GM03348 (cell line): ENCODE measurements around the gene CACNA1D.

Experiments used
- DNase-seq: peaks from one replicate; pipeline ENCODE4 v3.0.0; 2012; ENCODE audit warnings: low spot score

Gene CACNA1D

GRCh38 chr3:53750253-53751210, 256.1 kb downstream of the CACNA1D start:
- DNase-seq, result no peak

DNA sequence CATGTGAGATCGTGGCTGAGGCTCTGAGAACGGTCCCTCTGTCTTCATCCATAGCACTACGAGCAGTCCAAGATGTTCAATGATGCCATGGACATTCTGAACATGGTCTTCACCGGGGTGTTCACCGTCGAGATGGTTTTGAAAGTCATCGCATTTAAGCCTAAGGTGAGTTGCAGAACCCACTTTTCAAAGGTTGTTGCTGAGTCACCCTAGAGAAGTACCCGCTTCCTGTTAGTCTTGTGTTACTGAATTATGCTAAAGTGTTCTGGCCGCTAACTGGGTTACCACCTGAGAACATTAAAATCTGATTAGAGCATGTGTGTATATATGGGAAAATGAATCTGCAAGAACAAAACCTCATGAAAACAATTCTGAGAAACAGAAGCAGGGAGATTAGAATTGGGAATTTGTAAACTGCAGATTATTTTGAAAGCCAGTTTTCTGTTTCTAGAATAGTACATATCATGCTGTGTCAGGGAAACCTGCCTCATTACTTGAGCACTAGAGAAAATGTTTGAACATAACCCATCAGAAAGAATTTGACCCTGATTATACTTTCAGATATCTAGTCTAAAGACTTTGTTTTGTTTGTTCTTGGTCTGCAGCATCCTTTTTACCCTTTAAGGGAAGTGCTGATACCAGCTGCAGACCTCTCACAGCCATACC, 259.2 kb downstream of the CACNA1D start:
- DNase-seq, result no peak

- DNase-seq, result no peak
Measured at GRCh38 chr3:53754325-53754724, 259.9 kb downstream of the CACNA1D start.

GRCh38 chr3:53758846-53759245, 264.4 kb downstream of the CACNA1D start:
- DNase-seq, result no peak

DNA sequence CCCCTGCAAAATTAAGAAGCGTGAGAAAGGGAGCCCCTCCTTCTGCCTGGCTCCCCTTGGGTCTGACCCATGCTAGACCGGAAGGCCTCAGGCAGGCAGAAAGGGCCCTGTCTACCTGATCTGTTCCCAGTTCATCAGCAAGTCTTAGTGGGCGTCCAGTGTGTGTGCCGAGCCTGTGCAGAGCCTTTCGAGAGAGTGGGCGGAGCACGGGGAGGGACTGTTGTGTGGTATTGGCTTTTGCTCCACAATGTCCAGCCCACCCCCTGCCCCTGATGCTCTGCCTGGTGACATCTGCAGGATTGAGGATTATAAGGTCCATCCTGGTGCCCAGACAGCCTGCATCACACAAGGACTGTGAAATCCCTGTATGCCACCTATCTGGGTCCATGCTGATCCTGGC, 268.9 kb downstream of the CACNA1D start:
- no peak for DNase-seq

GRCh38 chr3:53764026-53764775, 269.8 kb downstream of the CACNA1D start:
- DNase-seq, result no peak

GRCh38 chr3:53765753-53766152, 271.3 kb downstream of the CACNA1D start:
- DNase-seq, result no peak

DNA sequence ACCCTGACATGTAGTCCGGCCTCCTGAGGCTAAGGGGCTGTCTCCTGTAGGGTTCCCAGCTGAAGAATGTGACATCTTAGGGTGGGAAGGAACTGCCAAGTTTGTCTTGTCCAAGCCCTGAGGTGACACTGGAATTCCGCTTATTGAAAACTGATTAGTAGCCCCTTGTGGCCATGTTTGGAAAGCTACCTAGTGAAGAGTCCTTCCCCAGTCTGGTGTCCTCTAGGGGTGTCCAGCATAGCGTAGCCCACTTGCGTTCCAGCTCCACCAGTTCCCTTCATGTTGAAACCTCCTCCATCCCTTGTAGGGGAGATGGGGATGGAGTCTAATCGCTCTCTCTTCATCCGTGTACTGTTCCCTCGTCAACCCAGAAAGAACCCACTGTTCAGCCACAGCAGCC, 272.3 kb downstream of the CACNA1D start:
- no peak for DNase-seq

GRCh38 chr3:53768478-53769459, 274.4 kb downstream of the CACNA1D start:
- DNase-seq, result no peak

- DNase-seq, result no peak
Measured at GRCh38 chr3:53772562-53772961, 278.2 kb downstream of the CACNA1D start.

DNA sequence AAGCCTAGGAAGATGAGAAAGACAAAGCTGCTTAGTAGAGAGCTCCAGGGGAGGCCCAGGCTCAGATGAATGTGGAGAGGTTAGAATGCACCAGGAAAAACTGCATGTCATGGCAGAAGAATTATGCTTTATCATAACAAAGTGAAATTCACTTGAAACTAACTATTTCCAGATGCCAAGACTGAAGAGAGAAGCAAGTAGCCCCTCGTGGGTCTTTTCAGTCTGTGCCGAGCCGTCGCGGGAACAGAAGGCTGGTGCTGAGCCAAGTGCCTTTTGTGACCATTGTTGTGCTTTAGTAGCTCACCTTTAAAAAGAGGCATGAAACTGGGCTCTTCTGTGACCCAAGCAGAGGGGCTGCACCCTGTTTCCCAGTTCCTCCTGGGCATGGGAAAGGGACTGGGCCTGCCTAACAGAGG, 278.6 kb downstream of the CACNA1D start:
- peak; percentile 63 for DNase-seq

DNA sequence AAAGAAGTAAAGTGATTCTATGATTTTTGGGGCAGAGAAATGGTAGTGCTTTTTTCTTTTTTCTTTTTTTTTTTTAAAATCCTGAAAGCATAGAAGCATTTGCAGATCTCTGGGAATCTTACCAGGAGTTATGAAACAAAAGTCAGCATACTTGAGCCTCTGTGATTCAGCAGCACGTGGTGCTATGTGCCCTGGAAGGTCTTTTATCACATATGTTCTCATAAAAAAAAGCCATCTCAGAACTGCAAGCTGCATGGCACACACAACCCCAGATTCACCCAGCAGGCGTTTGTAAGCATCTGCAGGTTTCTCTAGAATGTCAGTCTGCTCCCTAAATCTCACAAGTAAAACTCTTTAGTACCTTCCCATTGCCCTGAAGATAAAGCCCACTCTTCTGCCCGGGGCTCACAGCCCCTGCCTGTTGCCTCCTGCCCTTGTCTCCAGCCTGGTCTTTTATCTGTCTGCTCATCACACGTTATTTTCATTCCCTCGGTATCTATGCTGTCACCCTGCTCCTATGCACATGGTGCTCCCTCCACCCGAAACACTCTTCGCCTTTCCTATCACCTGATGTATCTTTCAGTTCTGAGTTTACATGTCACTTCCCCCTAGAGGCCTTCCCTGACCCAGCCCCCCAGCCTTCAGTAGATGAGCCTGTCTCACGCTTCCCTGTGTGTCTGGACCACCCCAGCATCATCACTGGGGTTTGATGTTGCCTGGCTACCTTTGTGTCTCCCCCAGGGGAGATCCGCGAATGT, 279.4 kb downstream of the CACNA1D start:
- DNase-seq, result peak; percentile 89

DNA sequence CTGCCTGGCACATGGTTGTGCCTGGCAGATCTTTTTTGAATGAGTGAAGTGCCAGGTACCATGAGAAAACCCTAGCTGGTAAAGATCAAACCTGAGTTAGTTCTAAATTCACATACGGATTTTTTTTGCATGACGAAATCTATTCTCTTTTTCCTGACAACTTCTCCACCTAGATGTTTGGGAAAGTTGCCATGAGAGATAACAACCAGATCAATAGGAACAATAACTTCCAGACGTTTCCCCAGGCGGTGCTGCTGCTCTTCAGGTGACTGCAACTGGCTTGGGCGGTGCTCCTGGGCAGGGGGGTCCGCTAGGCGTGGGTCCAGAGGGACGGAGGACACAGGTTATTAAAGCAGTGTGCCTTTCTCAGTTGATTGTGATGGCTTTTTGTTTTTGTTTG, 280.0 kb downstream of the CACNA1D start:
- no peak for DNase-seq

- no peak for DNase-seq
Measured at GRCh38 chr3:53775018-53775417, 280.6 kb downstream of the CACNA1D start.

DNA sequence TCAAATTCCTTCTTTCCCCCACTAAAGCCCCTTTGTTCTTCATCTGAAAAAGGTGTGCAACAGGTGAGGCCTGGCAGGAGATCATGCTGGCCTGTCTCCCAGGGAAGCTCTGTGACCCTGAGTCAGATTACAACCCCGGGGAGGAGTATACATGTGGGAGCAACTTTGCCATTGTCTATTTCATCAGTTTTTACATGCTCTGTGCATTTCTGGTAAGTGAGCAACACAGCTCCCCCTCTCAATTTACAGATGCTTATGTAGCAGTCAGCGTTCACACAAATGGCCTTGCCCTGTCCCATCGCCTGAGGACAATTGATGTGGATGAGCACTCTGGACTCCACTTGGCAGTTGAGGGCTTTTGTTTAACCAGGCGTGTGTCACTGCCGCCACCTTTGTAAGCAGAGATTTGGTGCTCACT, 281.4 kb downstream of the CACNA1D start:
- DNase-seq, result peak; percentile 28

- peak; percentile 76 for DNase-seq
Measured at GRCh38 chr3:53776494-53777101, 282.2 kb downstream of the CACNA1D start.

- no peak for DNase-seq
Measured at GRCh38 chr3:53777468-53777867, 283.1 kb downstream of the CACNA1D start.

DNA sequence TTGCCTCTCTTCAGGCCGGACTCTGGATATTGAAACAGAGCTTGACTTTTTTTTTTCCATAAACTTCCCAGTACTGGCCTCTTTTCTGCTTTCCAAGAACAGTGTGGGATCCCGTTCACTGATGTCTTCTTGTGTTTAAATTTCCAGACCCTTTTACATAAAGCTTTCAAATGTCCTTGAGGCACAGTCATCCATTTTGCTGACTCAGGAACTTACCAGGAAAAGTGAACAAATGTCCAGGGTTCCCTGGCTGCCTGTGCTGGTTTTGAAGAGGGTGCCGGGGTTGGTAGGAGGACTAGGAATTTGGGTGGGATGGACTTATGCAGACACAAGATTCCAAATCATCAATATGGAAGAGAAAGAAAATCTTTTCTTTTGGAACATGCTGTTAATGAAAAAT, 283.7 kb downstream of the CACNA1D start:
- no peak for DNase-seq

- no peak for DNase-seq
Measured at GRCh38 chr3:53780171-53780570, 285.8 kb downstream of the CACNA1D start.

DNA sequence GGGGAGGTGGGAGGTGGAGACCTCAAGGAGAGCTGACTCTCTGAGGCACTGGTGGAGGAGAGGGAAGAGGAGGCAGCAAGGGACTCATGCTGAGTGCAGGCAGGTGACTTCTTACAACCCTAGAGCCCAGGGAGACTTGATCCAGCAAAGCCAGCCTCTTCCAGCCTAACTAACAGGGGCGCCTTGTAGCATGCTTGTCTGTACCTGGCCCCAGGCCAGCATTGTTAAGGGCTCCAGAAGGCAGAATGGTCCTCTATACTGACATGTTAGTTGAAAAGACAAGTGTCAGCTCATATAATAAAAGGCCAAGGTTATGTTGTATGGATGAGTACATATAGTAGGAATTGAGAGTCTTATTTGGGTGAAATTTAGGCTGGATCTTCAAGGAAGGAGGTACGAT, 286.4 kb downstream of the CACNA1D start:
- DNase-seq, result no peak
